Measurements from ENCODE around the gene WDR36. TPM values are rescaled to one million over a fixed set of nuclear protein-coding genes. Genes with fewer than 3 reads are reported as not detected.

WDR36 gene
- total and polyA plus RNA-seq, 9 of the 15 experiments (the other 6 are each of a cell fraction or from before 2014, with no cell fraction given) = 25.7 to 68.0 (median 41.5) TPM

DNA sequence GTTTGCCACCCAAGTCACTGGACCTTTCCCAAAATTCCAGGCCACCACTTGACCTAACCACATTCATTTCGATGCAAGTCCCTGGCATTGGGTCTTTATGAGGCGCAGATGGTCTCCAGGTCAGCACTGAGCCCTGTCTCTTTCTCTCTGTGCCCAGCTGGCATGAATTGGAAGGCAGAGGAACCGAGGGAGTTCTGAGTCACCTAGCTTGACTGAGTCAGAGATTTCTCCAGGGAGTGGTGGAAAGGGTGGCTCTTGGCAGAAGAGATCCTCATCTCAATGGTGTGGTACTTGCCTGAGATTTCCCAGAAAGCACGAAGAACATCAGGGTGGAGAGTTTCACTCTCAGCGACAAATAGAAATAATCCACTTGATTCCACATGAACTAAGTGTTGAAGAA lies 43.8 kb downstream of the WDR36 start:
- ATAC-seq = no peak
- WGBS (ENCODE audit: insufficient coverage, low coverage, missing lambda C conversion rate) = 1% methylated on average over 5 of the region's 5 CpGs

More for the DNA sequence above, 43.8 kb downstream of the WDR36 start:
- Histone ChIP-seq H4K20me1 (replicated peaks; ENCODE audit: control insufficient read depth, insufficient read depth, low read length) (no peaks in the 10 kb centered on the region), H3K27me3 (ENCODE audit: control insufficient read depth in 2 of 2, insufficient read depth in 2 of 2, low read length in 2 of 2) (no peaks in the 10 kb centered on the region), H3K9me3 (replicated peaks; ENCODE audit: control insufficient read depth, insufficient read depth, low read depth, low read length) (no peaks in the 10 kb centered on the region), H3K4me3 (no peak overlapping the region), H3K4me2 (ENCODE audit: insufficient read depth, low read length) (no peak overlapping the region), H3K4me1 (replicated peaks in 1 of 2; ENCODE audit: control insufficient read depth in 2 of 2, insufficient read depth in 2 of 2, low read length in 2 of 2) (no peaks in the 10 kb centered on the region), H3K27ac (ENCODE audit: extremely low read depth, low read depth, low read length) (no peak overlapping the region), H2AFZ (ENCODE audit: low read depth, low read length) (no peak overlapping the region), H3K9ac (ENCODE audit: insufficient read depth in 1 of 2, low read depth in 2 of 2, low read length in 2 of 2) (no peak overlapping the region), H3K36me3 (ENCODE audit: control insufficient read depth, insufficient read depth, low read length) (no peaks in the 10 kb centered on the region), H3K79me2 (ENCODE audit: control insufficient read depth, insufficient read depth, low read length) (no peaks in the 10 kb centered on the region), H3K9me1 (ENCODE audit: control insufficient read depth, insufficient read depth, low read length) (no peaks in the 10 kb centered on the region)
- DNase-seq (ENCODE audit: extremely low read depth in 1 of 4, low spot score in 3 of 4) (no peak), FAIRE-seq (no peak)
- no TSS peak for BruUV-seq (replicated peaks)
- in situ Hi-C loops (cut with MboI) = no loop called here
- intact Hi-C loops (cut with micrococcal nuclease) = no loop called here
- TF ChIP-seq, protein P1, sequence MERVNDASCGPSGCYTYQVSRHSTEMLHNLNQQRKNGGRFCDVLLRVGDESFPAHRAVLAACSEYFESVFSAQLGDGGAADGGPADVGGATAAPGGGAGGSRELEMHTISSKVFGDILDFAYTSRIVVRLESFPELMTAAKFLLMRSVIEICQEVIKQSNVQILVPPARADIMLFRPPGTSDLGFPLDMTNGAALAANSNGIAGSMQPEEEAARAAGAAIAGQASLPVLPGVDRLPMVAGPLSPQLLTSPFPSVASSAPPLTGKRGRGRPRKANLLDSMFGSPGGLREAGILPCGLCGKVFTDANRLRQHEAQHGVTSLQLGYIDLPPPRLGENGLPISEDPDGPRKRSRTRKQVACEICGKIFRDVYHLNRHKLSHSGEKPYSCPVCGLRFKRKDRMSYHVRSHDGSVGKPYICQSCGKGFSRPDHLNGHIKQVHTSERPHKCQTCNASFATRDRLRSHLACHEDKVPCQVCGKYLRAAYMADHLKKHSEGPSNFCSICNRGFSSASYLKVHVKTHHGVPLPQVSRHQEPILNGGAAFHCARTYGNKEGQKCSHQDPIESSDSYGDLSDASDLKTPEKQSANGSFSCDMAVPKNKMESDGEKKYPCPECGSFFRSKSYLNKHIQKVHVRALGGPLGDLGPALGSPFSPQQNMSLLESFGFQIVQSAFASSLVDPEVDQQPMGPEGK (CRISPR knock-in tag; IDR thresholded peaks at IDR 0.05; ENCODE audit: borderline replicate concordance) = no peak
- TF ChIP-seq HSF4 (CRISPR knock-in tag; IDR thresholded peaks at IDR 0.05; ENCODE audit: borderline replicate concordance) (no peak), HDAC3 (IDR thresholded peaks at IDR 0.05; ENCODE audit: borderline replicate concordance, partially characterized antibody) (no peak), GTF2A2 (tag; IDR thresholded peaks at IDR 0.05) (no peak), MTA2 (IDR thresholded peaks at IDR 0.05; ENCODE audit: low read depth) (no peak)
- TF ChIP-seq, protein P2, sequence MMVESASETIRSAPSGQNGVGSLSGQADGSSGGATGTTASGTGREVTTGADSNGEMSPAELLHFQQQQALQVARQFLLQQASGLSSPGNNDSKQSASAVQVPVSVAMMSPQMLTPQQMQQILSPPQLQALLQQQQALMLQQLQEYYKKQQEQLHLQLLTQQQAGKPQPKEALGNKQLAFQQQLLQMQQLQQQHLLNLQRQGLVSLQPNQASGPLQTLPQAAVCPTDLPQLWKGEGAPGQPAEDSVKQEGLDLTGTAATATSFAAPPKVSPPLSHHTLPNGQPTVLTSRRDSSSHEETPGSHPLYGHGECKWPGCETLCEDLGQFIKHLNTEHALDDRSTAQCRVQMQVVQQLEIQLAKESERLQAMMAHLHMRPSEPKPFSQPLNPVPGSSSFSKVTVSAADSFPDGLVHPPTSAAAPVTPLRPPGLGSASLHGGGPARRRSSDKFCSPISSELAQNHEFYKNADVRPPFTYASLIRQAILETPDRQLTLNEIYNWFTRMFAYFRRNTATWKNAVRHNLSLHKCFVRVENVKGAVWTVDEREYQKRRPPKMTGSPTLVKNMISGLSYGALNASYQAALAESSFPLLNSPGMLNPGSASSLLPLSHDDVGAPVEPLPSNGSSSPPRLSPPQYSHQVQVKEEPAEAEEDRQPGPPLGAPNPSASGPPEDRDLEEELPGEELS (CRISPR knock-in tag; IDR thresholded peaks at IDR 0.05; ENCODE audit: borderline replicate concordance) = no peak
- TF ChIP-seq, protein P3, sequence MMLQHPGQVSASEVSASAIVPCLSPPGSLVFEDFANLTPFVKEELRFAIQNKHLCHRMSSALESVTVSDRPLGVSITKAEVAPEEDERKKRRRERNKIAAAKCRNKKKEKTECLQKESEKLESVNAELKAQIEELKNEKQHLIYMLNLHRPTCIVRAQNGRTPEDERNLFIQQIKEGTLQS (IDR thresholded peaks at IDR 0.05) = no peak
- TF ChIP-seq, protein P3 (CRISPR knock-in tag; conservative IDR thresholded peaks at IDR 0.05) = no peak
- CTCF ChIA-PET (ENCODE audit: low intra/inter-chr PET ratio) = no interaction called here
- POLR2A ChIA-PET = no interaction called here
